ENCODE results near the gene HPD.

HPD gene

DNA sequence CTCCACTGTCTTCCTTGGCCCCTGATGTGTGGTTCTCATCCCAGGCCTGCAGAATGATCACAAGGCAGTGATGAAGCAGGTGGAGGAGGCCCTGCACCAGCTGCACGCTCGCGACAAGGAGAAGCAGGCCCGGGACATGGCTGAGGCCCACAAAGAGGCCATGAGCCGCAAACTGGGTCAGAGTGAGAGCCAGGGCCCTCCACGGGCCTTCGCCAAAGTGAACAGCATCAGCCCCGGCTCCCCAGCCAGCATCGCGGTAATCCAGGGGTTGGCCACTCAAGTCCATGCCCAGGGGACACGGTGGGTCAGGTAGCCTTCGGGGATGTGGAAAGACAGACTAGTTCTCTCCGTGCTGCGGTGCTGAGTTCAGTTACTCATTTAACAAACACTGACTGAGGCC is 40.9 kb upstream of the HPD start:
- no peak for ATAC-seq

DNA sequence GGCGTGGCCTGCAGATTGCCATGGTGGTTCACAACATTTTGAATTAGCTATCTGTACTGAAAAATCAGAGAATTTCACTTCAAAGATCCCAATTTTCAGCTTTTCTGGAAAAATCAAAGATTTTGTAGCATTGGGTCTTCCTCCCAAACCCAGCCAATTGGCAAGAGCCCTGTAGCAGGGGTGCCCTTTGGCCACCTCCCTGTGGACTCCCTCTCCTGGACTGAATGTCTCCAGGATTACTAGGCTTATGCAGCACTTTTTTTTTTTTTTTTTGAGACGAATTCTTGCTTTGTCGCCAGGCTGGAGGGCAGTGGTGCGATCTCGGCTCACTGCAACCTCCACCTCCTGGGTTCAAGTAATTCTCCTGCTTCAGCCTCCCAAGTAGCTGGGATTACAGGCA is 39.6 kb upstream of the HPD start:
- no peak for ATAC-seq
- TF ChIP-seq TOX (CRISPR knock-in tag; IDR thresholded peaks at IDR 0.05; ENCODE audit: borderline replicate concordance) (no peak), ARNTL (CRISPR knock-in tag; IDR thresholded peaks at IDR 0.05; ENCODE audit: borderline replicate concordance, low read depth) (no peak), OSR1 (CRISPR knock-in tag; IDR thresholded peaks at IDR 0.05) (no peak), ISL1 (CRISPR knock-in tag; IDR thresholded peaks at IDR 0.05) (no peak), ZC3H10 (CRISPR knock-in tag; IDR thresholded peaks at IDR 0.05) (no peak), ZNF8 (CRISPR knock-in tag; IDR thresholded peaks at IDR 0.05) (no peak), ZNF70 (CRISPR knock-in tag; IDR thresholded peaks at IDR 0.05) (no peak), ZNF565 (CRISPR knock-in tag; conservative IDR thresholded peaks at IDR 0.05; ENCODE audit: low read depth) (no peak), PPARA (CRISPR knock-in tag; IDR thresholded peaks at IDR 0.05; ENCODE audit: borderline replicate concordance) (no peak)
- TF ChIP-seq, protein P1, sequence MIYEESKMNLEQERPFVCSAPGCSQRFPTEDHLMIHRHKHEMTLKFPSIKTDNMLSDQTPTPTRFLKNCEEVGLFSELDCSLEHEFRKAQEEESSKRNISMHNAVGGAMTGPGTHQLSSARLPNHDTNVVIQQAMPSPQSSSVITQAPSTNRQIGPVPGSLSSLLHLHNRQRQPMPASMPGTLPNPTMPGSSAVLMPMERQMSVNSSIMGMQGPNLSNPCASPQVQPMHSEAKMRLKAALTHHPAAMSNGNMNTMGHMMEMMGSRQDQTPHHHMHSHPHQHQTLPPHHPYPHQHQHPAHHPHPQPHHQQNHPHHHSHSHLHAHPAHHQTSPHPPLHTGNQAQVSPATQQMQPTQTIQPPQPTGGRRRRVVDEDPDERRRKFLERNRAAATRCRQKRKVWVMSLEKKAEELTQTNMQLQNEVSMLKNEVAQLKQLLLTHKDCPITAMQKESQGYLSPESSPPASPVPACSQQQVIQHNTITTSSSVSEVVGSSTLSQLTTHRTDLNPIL (CRISPR knock-in tag; IDR thresholded peaks at IDR 0.05; ENCODE audit: low read depth), result no peak
- TF ChIP-seq, protein P2, sequence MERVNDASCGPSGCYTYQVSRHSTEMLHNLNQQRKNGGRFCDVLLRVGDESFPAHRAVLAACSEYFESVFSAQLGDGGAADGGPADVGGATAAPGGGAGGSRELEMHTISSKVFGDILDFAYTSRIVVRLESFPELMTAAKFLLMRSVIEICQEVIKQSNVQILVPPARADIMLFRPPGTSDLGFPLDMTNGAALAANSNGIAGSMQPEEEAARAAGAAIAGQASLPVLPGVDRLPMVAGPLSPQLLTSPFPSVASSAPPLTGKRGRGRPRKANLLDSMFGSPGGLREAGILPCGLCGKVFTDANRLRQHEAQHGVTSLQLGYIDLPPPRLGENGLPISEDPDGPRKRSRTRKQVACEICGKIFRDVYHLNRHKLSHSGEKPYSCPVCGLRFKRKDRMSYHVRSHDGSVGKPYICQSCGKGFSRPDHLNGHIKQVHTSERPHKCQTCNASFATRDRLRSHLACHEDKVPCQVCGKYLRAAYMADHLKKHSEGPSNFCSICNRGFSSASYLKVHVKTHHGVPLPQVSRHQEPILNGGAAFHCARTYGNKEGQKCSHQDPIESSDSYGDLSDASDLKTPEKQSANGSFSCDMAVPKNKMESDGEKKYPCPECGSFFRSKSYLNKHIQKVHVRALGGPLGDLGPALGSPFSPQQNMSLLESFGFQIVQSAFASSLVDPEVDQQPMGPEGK (CRISPR knock-in tag; IDR thresholded peaks at IDR 0.05; ENCODE audit: borderline replicate concordance), result no peak
- TF ChIP-seq, protein P3, sequence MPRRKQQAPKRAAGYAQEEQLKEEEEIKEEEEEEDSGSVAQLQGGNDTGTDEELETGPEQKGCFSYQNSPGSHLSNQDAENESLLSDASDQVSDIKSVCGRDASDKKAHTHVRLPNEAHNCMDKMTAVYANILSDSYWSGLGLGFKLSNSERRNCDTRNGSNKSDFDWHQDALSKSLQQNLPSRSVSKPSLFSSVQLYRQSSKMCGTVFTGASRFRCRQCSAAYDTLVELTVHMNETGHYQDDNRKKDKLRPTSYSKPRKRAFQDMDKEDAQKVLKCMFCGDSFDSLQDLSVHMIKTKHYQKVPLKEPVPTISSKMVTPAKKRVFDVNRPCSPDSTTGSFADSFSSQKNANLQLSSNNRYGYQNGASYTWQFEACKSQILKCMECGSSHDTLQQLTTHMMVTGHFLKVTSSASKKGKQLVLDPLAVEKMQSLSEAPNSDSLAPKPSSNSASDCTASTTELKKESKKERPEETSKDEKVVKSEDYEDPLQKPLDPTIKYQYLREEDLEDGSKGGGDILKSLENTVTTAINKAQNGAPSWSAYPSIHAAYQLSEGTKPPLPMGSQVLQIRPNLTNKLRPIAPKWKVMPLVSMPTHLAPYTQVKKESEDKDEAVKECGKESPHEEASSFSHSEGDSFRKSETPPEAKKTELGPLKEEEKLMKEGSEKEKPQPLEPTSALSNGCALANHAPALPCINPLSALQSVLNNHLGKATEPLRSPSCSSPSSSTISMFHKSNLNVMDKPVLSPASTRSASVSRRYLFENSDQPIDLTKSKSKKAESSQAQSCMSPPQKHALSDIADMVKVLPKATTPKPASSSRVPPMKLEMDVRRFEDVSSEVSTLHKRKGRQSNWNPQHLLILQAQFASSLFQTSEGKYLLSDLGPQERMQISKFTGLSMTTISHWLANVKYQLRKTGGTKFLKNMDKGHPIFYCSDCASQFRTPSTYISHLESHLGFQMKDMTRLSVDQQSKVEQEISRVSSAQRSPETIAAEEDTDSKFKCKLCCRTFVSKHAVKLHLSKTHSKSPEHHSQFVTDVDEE (CRISPR knock-in tag; IDR thresholded peaks at IDR 0.05), result no peak

More for the DNA sequence above, 40.9 kb upstream of the HPD start:
- no peak for TF ChIP-seq GLIS3 (CRISPR knock-in tag; IDR thresholded peaks at IDR 0.05)
- TF ChIP-seq, protein P4, sequence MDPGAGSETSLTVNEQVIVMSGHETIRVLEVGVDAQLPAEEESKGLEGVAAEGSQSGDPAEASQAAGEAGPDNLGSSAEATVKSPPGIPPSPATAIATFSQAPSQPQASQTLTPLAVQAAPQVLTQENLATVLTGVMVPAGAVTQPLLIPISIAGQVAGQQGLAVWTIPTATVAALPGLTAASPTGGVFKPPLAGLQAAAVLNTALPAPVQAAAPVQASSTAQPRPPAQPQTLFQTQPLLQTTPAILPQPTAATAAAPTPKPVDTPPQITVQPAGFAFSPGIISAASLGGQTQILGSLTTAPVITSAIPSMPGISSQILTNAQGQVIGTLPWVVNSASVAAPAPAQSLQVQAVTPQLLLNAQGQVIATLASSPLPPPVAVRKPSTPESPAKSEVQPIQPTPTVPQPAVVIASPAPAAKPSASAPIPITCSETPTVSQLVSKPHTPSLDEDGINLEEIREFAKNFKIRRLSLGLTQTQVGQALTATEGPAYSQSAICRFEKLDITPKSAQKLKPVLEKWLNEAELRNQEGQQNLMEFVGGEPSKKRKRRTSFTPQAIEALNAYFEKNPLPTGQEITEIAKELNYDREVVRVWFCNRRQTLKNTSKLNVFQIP (CRISPR knock-in tag; IDR thresholded peaks at IDR 0.05; ENCODE audit: borderline replicate concordance, low read depth), result no peak
- TF ChIP-seq CSDC2 (CRISPR knock-in tag; IDR thresholded peaks at IDR 0.05), result no peak
- TF ChIP-seq ZFP3 (CRISPR knock-in tag; IDR thresholded peaks at IDR 0.05), result no peak
- no peak for TF ChIP-seq ZC3H10 (CRISPR knock-in tag; IDR thresholded peaks at IDR 0.05)
- no peak for TF ChIP-seq TOX (CRISPR knock-in tag; IDR thresholded peaks at IDR 0.05; ENCODE audit: borderline replicate concordance)
- TF ChIP-seq ZFP30 (CRISPR knock-in tag; IDR thresholded peaks at IDR 0.05), result no peak
- no peak for TF ChIP-seq ESRRG (CRISPR knock-in tag; IDR thresholded peaks at IDR 0.05)
- TF ChIP-seq, protein P3 (CRISPR knock-in tag; IDR thresholded peaks at IDR 0.05), result no peak
- TF ChIP-seq ARNTL (CRISPR knock-in tag; IDR thresholded peaks at IDR 0.05; ENCODE audit: borderline replicate concordance, low read depth), result no peak
- TF ChIP-seq ISL1 (CRISPR knock-in tag; IDR thresholded peaks at IDR 0.05), result no peak
- TF ChIP-seq ZNF70 (CRISPR knock-in tag; IDR thresholded peaks at IDR 0.05), result no peak
- TF ChIP-seq OSR1 (CRISPR knock-in tag; IDR thresholded peaks at IDR 0.05), result no peak
- TF ChIP-seq RARB (CRISPR knock-in tag; IDR thresholded peaks at IDR 0.05), result no peak
- TF ChIP-seq BACH2 (CRISPR knock-in tag; IDR thresholded peaks at IDR 0.05; ENCODE audit: borderline replicate concordance), result no peak
- TF ChIP-seq TCF4 (CRISPR knock-in tag; IDR thresholded peaks at IDR 0.05; ENCODE audit: borderline replicate concordance), result no peak
- TF ChIP-seq, protein P2 (CRISPR knock-in tag; IDR thresholded peaks at IDR 0.05; ENCODE audit: borderline replicate concordance), result no peak
- TF ChIP-seq, protein P5, sequence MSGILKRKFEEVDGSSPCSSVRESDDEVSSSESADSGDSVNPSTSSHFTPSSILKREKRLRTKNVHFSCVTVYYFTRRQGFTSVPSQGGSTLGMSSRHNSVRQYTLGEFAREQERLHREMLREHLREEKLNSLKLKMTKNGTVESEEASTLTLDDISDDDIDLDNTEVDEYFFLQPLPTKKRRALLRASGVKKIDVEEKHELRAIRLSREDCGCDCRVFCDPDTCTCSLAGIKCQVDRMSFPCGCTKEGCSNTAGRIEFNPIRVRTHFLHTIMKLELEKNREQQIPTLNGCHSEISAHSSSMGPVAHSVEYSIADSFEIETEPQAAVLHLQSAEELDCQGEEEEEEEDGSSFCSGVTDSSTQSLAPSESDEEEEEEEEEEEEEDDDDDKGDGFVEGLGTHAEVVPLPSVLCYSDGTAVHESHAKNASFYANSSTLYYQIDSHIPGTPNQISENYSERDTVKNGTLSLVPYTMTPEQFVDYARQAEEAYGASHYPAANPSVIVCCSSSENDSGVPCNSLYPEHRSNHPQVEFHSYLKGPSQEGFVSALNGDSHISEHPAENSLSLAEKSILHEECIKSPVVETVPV (CRISPR knock-in tag; IDR thresholded peaks at IDR 0.05), result no peak
- TF ChIP-seq SNAI2 (CRISPR knock-in tag; IDR thresholded peaks at IDR 0.05), result no peak
- TF ChIP-seq, protein P1 (CRISPR knock-in tag; IDR thresholded peaks at IDR 0.05; ENCODE audit: low read depth), result no peak
